Raji (cell line): ENCODE measurements around the gene AP1B1.

Source experiments
- POLR2A ChIP-seq: IDR thresholded peaks from 2 replicates; pipeline ENCODE4 v1.6.1; 2011; ENCODE audit warnings: low read depth, low read length, control low read depth; ENCODE audit not compliant: insufficient read depth

The AP1B1 gene

DNA sequence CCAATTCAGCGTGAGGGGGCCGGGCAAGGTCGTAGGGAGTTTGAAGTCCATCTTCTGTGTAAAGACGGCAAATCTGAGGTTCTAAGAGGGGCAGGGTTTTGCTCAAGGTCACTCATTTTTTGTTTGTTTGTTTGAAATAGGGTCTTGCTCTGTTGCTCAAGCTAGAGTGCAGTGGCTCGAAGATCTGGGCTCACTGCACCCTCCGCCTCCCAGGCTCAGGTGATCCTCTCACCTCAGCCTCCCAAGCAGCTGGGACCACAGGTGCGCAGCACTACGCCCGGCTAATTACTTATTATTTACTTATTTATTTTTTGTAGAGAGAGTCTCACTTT lies 355 bp upstream of the AP1B1 start:
- no peak for TF ChIP-seq POLR2A

GRCh38 chr22:29386708-29387107 lies 1.7 kb downstream of the AP1B1 start:
- TF ChIP-seq POLR2A, result no peak

- TF ChIP-seq POLR2A, result 0 out of 2 replicates have a peak, but pooled peaks have one; percentile 14
These were observed 2.6 kb downstream of the AP1B1 start for GRCh38 chr22:29385748-29386147.

DNA sequence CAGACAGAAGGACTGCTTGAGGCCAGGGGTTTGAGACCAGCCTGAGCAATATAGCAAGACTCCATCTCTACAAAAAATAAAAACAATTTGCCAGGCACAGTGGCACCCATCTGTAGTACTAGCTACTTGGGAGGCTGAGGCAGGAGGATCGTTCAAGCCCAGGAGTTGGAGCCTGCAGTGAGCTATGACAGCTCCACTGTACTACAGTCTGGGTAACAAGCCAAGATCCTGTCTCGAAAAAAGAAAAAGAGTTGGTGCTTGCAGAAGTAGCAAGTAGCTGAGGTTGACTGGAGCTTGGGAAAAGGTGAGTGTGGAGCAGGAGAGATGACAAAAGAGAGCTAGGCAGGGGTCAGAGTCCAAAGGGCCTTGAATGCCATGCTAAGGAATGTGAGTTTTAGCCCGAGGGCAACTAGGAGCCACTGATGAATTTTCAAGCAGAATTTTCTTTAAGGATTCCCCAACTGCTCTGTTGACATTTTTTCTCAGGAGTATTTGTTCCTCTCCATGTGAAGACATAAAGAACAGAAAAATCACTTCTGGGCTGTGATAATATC lies 3.1 kb downstream of the AP1B1 start:
- no peak for TF ChIP-seq POLR2A

DNA sequence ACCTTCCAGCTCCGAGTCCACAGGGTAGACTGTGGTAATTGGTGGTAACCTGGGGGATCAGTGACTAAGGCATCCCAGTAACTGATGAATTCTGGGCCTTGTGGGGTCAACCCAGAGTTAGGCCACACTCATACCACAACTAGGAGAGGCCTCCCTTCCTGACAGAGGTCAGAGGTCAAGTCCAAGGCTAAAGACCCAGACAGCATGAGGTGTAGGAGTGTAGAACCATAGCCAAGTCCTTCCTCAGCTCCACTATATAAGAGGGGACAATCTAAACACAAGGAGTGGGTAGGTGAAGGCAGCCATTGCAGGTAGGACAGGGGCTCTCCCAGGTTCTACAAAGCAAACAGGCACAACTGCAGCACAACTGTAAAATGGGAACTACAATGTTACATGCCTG lies 4.6 kb downstream of the AP1B1 start:
- TF ChIP-seq POLR2A, result no peak

DNA sequence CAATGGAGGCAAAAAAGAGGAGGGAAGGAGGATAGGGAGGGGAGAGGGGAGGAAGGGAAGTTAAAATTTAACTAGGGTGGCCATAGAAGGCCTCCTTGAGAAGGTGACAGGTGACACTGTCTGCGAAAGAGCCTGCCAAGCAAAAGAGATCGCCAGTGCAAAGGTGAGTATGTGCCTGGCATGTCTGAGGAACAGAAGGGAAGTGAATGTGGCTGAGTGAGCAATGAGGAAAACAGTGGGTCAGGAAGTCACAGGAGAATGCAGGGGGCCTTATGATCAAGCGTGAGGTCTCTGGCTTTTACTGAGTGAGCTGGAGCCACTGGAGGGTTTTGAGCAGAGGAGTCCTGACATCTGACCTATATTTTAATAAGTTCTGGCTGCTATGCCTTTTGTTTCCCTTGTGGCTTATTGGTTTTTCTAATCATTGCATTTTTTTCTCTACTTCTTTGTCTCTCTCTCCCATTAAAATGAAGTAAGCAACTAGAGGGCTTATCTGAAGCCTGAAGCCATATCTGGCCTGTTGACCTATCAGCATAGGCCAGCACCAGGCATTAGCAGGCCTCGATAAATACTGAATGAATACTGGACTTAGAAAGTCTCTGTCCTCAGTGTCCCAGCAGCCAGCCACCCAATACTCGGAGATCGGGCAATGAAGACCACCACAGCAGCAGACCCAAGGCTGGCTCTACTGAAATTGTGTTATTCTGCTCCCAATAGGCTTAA lies 5.6 kb downstream of the AP1B1 start:
- no peak for TF ChIP-seq POLR2A

- TF ChIP-seq POLR2A, result no peak
These were observed 7.5 kb downstream of the AP1B1 start for GRCh38 chr22:29380856-29381255.

DNA sequence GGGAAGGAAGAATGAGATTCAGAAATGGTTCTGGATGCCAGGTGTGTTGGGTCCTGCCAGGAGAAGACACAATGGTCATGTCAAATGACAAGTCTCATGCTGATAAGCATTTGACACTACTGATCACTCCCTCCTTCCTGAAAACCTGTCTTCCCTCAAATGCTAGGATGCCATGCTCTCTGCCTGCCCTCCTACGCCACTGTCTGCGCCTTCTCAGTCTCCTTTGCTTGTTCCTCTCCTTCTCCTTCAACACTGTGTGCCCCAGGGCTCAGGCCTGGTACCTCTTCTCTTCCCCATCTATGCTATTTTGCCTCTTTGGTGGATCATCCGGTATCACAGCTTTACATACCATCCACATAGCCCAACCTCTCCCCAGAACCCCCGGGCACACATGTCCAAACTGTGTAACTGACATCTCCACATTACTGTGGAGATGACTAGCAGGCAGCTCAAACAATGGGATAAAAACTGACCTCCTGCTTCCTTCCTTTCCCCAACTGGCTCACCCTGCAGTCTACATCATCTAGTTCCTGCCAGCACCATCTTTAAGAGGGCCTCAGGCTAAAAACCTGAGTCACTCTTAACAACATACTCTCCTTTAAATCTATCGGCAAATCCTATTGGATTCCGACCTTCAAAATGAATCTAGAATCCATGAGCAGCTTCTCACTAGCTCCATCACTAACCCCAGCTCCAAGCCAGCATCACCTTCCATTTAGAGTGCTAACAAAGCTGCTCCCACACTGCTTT lies 8.2 kb downstream of the AP1B1 start:
- no peak for TF ChIP-seq POLR2A

GRCh38 chr22:29379258-29379657 lies 9.1 kb downstream of the AP1B1 start:
- TF ChIP-seq POLR2A, result no peak

DNA sequence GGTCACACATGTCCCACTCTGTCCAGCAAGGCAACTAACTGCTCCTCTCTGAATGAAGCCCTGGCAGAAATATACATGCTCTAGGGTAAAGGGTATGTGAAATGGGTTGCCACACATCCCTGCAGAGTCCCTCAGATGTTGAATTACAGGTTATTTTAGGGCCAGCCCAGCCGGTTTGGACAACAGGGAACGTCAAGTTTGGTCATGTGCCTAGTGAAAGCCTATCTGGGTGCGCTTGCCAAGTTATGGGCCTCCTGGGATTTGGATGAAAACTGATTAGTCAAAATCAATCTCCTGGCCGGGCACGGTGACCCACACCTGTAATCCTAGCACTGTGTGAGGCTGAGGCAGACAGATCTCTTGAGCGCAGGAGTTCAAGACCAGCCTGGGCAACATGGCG lies 10.4 kb downstream of the AP1B1 start:
- no peak for TF ChIP-seq POLR2A

GRCh38 chr22:29375398-29376076 lies 12.8 kb downstream of the AP1B1 start:
- TF ChIP-seq POLR2A, result no peak

GRCh38 chr22:29374401-29374800 lies 14.0 kb downstream of the AP1B1 start:
- TF ChIP-seq POLR2A, result no peak

GRCh38 chr22:29370537-29370936 lies 17.8 kb downstream of the AP1B1 start:
- TF ChIP-seq POLR2A, result no peak

- no peak for TF ChIP-seq POLR2A
These were observed 18.9 kb downstream of the AP1B1 start for GRCh38 chr22:29369460-29369859.

DNA sequence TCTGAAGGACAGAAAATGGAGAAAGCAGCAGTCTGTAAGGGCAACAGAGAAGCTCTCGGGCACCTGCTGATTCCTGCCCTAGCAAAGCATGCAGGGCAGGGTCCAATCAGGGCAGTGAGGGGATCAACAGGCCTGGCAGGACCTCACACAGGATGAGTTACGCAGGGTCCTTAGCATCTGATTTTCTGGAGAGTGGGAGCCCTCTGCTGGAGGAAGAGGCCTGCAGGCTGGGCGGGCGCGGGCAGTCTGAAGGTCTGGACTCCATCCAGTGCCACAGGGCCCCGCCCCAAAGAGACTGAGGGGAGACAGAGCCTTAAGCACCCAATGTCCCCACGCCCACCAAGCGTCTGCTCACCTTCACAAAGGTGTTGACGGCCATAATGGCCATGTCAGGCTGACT lies 28.9 kb downstream of the AP1B1 start:
- no peak for TF ChIP-seq POLR2A

DNA sequence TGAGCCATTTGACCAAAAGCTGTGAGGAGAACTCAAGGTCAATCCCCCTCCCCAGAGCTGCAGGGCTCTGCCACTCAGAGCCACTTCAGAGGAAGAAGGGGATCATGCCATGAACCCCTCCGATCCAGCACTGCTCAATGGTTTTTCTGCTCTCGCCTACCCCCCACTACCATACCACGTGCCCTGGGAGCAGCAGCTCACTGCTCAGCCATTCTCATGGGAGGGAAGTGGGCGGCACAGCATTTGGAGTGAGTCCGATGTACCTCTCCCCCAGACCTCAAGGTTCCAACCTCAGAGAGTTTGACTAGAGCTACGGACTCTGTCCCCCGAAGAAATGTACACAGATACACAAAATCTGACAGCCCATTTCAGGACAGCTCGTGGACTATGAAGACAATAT lies 34.5 kb downstream of the AP1B1 start:
- TF ChIP-seq POLR2A, result no peak
